Sciatic nerve (tissue), 2 donors: ENCODE measurements around the gene PCDHA11. TPM values are rescaled to one million over a fixed set of nuclear protein-coding genes. Genes with fewer than 3 reads are reported as not detected.
"Not testable (repeated sequence)": the region's sequence is repeated elsewhere in the genome, so short reads cannot be mapped to it uniquely, and the experiment has no call there.

ENCODE experiments used
- ATAC-seq: fragments of 200-7000 bp; cut with Tn5 transposase; one replicate; pipeline ENCODE4 v1.9.1; 2020; ENCODE audit warnings: mild to moderate bottlenecking, moderate library complexity
- DNase-seq: peaks from one replicate; pipeline ENCODE4 v3.0.0-alpha.2; 2020; ENCODE audit warnings: low spot score
- intact Hi-C: fragments of 100-400 bp; cut with DNase I; formaldehyde crosslinking; loops from one replicate; pipeline ENCODE4 v1.14.2; 2022
- total RNA-seq: library from RNA; stranded (reverse); fragmentation: NEBNext Ultra II Directional; extraction: Animal tissue kit (Norgen Biotek cat#: 25700); gene quantifications from one replicate; pipeline ENCODE4 v1.2.1, GENCODE V29; 2021
- donor health status: DM: no; HTN: no; CAD: no.
- donor health status: DM: no; HTN: no; CAD: no.

The PCDHA11 gene
- 1.4 TPM for total RNA-seq

GRCh38 chr5:140868721-140869554, at the start of gene PCDHA11:
TSS of gene PCDHA11 (plus strand) at chr5:140868957. CDS start at chr5:140869104, 147 bp downstream.
- ATAC-seq, result peak; percentile 51
- DNase-seq, result no peak
- intact Hi-C loops, result no loop called here

GRCh38 chr5:140821375-140822280, 47.1 kb upstream of the PCDHA11 start, which contains the start of gene PCDHA5:
TSS of gene PCDHA5 (plus strand) at chr5:140821613.
- DNase-seq, result no peak
- intact Hi-C loops, result no loop called here
- no peak for ATAC-seq

DNA sequence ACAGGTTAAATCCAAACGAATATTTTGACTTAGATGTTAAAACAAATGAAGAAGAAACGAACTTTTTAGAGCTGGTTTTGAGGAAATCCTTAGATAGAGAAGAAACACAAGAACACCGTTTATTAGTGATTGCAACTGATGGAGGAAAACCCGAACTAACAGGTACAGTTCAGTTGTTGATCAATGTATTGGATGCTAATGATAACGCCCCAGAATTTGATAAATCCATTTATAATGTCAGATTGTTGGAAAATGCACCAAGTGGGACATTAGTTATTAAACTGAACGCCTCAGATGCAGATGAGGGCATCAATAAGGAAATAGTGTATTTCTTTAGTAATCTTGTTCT, 46.5 kb upstream of the PCDHA11 start:
- ATAC-seq, result no peak
- intact Hi-C loops, result no loop called here

GRCh38 chr5:140822969-140823368, 45.8 kb upstream of the PCDHA11 start:
- intact Hi-C loops, ATAC-seq, DNase-seq: not testable (repeated sequence)

More for the DNA sequence above, 46.5 kb upstream of the PCDHA11 start:
- DNase-seq, result no peak

GRCh38 chr5:140823475-140823874, 45.3 kb upstream of the PCDHA11 start:
- DNase-seq (no peak), ATAC-seq (no peak)
- intact Hi-C loops, result no loop called here

DNA sequence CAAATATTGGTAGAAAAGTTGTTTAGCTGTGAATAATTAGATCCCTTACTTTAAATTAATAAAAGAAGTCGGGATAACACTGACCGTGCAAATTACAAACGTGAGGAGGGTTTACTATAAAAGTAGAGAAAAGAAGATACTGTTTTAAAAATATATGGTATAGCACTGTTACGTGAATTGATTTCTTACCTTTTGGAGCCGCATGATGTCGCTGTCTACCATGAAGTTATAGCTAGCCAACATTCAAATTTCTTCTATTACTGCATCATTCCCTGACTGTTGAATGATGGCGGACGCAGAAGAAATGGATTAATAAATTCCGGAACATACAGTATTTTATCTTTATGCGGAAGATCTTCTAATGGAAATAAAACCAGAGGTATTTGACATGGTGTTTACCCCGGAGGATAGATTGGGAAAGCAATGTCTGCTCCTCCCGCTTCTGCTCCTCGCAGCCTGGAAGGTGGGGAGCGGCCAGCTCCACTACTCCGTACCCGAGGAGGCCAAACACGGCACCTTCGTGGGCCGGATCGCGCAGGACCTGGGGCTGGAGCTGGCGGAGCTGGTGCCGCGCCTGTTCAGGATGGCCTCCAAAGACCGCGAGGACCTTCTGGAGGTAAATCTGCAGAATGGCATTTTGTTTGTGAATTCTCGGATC, 40.9 kb upstream of the PCDHA11 start, which contains the start of gene PCDHA6:
TSS of gene PCDHA6 (plus strand) at position 257 of the 658 bp plus-strand sequence. CDS start at position 389, 132 bp downstream.
- DNase-seq (no peak), ATAC-seq (no peak)
- intact Hi-C loops, result no loop called here

DNA sequence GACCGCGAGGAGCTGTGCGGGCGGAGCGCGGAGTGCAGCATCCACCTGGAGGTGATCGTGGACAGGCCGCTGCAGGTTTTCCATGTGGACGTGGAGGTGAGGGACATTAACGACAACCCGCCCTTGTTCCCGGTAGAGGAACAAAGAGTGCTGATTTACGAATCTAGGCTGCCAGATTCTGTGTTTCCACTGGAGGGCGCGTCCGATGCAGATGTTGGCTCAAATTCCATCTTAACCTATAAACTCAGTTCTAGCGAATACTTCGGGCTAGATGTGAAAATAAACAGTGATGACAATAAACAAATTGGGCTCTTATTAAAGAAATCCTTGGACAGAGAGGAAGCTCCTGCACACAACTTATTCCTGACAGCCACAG, 40.4 kb upstream of the PCDHA11 start:
- intact Hi-C loops, result no loop called here
- ATAC-seq (no peak), DNase-seq (no peak)

- intact Hi-C loops, ATAC-seq, DNase-seq: not testable (repeated sequence)
These were observed 39.0 kb upstream of the PCDHA11 start for GRCh38 chr5:140829511-140830501.

DNA sequence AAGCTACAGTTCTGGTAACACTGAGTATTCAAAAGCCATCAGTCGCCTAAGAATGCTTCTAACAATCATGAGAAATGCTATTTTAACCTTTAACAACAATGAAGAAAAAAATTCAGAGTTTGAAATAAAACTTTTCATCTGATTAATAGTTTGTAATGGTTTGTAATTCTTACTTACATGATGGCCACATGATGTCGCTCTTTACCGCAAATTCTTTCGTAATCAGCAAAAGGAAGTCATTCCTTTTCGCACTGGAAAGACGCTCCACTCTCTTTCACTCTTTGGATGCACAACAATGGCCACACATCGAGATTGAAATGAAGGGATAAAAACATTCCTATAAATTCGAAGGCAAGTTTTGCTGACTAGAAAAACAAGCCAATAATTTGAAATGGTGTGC, 34.8 kb upstream of the PCDHA11 start, which contains the start of gene PCDHA7:
TSS of gene PCDHA7 (plus strand) at position 277 of the 400 bp plus-strand sequence. CDS start at position 392, 115 bp downstream.
- intact Hi-C loops, result no loop called here
- no peak for DNase-seq
- no peak for ATAC-seq

GRCh38 chr5:140834439-140835008, 34.2 kb upstream of the PCDHA11 start:
- ATAC-seq, intact Hi-C loops, DNase-seq: not testable (repeated sequence)

DNA sequence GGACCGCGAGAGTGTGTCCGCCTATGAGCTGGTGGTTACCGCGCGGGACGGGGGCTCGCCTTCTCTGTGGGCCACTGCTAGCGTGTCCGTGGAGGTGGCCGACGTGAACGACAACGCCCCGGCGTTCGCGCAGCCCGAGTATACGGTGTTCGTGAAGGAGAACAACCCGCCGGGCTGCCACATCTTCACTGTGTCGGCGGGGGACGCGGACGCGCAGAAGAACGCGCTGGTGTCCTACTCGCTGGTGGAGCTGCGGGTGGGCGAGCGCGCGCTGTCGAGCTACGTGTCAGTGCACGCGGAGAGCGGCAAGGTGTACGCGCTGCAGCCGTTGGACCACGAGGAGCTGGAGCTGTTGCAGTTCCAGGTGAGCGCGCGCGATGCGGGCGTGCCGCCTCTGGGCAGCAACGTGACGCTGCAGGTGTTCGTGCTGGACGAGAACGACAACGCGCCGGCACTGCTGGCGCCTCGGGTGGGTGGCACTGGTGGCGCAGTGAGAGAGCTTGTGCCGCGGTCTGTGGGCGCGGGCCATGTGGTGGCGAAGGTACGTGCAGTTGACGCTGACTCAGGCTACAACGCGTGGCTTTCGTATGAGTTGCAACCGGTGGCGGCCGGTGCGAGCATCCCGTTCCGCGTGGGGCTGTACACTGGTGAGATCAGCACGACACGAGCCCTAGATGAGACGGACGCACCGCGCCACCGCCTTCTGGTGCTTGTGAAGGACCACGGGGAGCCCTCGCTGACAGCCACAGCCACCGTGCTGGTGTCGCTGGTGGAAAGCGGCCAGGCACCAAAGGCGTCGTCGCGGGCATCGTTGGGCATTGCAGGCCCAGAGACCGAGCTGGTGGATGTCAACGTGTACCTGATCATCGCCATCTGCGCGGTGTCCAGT, 32.9 kb upstream of the PCDHA11 start:
- intact Hi-C loops, result no loop called here
- DNase-seq, result no peak
- ATAC-seq, result no peak

DNA sequence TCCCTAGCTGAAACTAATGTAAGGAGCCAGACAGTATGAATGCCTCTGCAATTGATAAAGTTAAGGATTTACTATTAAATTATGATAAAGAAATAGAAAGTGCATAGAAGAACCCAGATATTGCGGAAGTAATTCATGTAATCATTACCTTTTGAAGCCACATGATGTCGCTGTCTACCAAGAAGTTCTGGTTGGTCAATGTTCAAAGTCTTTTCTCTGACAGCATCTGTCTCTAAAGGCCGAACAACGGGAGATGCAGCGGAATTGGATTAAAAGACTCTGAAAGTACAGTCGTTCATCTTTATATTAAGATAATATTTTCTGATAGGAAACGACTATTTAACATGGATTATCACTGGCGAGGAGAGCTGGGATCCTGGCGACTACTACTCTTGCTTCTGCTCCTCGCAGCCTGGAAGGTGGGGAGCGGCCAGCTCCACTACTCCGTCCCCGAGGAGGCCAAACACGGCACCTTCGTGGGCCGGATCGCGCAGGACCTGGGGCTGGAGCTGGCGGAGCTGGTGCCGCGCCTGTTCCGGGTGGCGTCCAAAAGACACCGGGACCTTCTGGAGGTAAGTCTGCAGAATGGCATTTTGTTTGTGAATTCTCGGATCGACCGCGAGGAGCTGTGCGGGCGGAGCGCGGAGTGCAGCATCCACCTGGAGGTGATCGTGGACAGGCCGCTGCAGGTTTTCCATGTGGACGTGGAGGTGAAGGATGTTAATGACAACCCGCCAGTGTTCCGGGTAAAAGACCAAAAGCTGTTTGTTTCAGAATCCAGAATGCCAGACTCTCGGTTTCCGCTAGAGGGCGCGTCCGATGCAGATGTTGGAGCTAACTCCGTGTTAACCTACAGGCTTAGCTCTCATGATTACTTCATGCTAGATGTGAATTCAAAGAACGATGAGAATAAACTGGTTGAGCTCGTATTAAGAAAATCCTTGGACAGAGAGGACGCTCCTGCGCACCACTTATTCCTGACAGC, 27.5 kb upstream of the PCDHA11 start, which contains the start of gene PCDHA8:
TSS of gene PCDHA8 (plus strand) at position 210 of the 985 bp plus-strand sequence. CDS start at position 345, 135 bp downstream.
- intact Hi-C loops, result no loop called here
- DNase-seq (no peak), ATAC-seq (no peak)

DNA sequence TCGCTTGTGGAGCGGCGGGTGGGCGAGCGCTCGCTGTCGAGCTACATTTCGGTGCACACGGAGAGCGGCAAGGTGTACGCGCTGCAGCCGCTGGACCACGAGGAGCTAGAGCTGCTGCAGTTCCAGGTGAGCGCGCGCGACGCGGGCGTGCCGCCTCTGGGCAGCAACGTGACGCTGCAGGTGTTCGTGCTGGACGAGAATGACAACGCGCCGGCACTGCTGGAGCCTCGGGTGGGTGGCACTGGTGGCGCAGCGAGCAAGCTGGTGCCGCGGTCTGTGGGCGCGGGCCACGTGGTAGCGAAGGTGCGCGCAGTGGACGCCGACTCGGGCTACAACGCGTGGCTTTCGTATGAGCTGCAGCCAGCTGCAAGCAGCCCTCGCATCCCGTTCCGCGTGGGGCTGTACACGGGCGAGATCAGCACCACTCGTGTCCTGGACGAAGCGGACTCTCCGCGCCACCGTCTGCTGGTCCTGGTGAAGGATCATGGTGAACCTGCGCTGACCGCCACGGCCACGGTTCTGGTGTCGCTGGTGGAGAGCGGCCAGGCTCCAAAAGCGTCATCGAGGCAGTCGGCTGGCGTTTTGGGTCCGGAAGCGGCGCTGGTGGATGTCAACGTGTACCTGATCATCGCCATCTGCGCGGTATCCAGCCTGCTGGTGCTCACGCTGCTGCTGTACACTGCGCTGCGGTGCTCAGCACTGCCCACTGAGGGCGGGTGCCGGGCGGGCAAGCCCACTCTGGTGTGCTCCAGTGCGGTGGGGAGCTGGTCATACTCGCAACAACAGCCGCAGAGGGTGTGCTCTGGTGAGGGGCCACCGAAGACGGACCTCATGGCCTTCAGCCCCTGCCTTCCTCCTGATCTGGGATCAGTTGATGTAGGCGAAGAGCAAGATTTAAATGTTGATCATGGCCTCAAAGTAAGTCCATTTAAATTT, 25.7 kb upstream of the PCDHA11 start:
- intact Hi-C loops, result no loop called here
- no peak for DNase-seq
- ATAC-seq, result no peak
